Measurements from ENCODE around the gene AS3MT.

Gene AS3MT

DNA sequence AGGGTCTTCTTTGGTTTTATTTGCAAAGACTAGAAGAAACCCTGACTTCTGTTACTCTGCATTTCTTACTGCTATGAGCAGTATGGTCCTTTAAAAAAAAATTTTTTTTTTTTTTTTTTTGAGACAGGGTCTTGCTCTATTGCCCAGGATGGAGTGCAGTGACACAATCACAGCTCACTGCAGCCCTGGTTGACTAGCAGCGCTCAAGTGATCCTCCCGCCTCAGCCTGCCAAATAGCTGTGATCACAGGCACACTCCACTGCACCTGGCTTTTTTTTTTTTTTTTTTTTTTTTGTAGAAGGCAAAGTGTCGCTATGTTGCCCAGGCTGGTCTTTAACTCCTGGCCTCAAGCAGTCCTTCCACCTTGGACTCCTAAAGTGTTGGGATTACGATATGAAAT lies 66.2 kb downstream of the AS3MT start:
- no peak for FAIRE-seq
- TF ChIP-seq TAF1 (IDR thresholded peaks at IDR 0.05; ENCODE audit: low read depth, low read length): no peak
- TF ChIP-seq POLR2AphosphoS5 (IDR thresholded peaks at IDR 0.05; ENCODE audit: low read depth, low read length): no peak
- no peak for TF ChIP-seq PAX5 (IDR thresholded peaks at IDR 0.05; ENCODE audit: insufficient read depth, low read length, severe bottlenecking)
- TF ChIP-seq POU2F2 (IDR thresholded peaks at IDR 0.05; ENCODE audit: low read depth, low read length): no peak
- TF ChIP-seq POLR2A (IDR thresholded peaks at IDR 0.05; ENCODE audit: low read depth, low read length): no peak
- TF ChIP-seq SPI1 (IDR thresholded peaks at IDR 0.05; ENCODE audit: low read depth, low read length): no peak
- DNase-seq (ENCODE audit: insufficient read length, low spot score): no peak

DNA sequence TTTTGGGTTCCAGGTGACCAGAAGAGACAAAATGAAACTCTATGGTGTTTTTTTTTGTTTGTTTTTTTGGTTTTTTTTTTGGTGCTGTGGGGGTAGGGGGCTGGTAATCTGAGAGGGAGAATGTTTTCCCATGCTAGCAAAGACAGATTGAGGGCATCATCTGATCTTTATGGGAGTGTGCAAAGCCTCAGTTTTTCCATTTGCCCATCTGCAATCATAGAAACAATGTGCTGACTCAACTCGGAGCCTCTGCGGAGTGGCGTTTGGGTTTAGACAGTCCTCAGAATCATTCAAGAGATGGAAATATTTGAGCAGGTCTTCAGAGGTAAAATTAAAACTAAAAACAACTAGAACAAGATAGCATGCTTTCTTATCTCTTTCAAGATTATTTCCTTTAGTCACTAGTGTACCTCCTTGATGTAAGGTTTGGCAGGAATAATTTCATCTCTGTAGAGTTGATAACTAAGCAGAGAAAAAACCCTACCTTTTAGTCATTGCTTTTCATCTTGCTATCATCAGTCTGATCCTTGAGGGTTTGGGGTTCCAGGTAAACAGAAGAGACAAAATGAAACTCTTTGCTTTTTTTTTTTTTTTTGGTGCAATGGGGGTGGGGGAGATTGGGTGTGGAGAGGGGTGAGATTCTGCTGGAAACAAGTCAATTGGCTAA lies 66.8 kb downstream of the AS3MT start:
- FAIRE-seq (no peak), DNase-seq (ENCODE audit: insufficient read length, low spot score) (no peak)
- TF ChIP-seq POLR2AphosphoS5 (IDR thresholded peaks at IDR 0.05; ENCODE audit: low read depth, low read length) (no peak), POU2F2 (IDR thresholded peaks at IDR 0.05; ENCODE audit: low read depth, low read length) (no peak), TAF1 (IDR thresholded peaks at IDR 0.05; ENCODE audit: low read depth, low read length) (no peak), PAX5 (IDR thresholded peaks at IDR 0.05; ENCODE audit: insufficient read depth, low read length, severe bottlenecking) (no peak), POLR2A (IDR thresholded peaks at IDR 0.05; ENCODE audit: low read depth, low read length) (no peak), SPI1 (IDR thresholded peaks at IDR 0.05; ENCODE audit: low read depth, low read length) (no peak)

DNA sequence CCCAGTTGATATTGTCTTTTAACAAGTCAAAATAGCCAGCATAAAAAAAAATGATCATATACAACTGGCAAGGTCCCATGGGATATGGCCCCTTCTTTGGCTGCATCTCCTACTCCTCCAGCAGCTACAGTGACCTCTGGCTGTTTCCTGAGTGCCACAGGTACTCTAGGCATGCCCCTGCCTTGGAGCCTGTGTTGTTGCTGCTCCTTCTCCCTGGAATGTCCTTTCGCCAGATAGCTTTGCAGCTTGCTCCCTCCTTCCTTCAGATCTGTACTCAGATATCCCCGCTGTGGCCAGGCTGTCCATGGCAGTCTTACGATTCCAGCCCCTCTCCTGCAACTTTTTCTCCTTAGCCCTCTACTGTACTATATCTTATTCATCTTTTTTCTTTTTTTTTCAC lies 72.1 kb downstream of the AS3MT start:
- TF ChIP-seq PAX5 (IDR thresholded peaks at IDR 0.05; ENCODE audit: insufficient read depth, low read length, severe bottlenecking): no peak
- no peak for TF ChIP-seq SPI1 (IDR thresholded peaks at IDR 0.05; ENCODE audit: low read depth, low read length)
- no peak for TF ChIP-seq POLR2A (IDR thresholded peaks at IDR 0.05; ENCODE audit: low read depth, low read length)
- TF ChIP-seq POU2F2 (IDR thresholded peaks at IDR 0.05; ENCODE audit: low read depth, low read length): no peak
- TF ChIP-seq POLR2AphosphoS5 (IDR thresholded peaks at IDR 0.05; ENCODE audit: low read depth, low read length): no peak
- peak; percentile 5 for FAIRE-seq
- no peak for DNase-seq (ENCODE audit: insufficient read length, low spot score)

DNA sequence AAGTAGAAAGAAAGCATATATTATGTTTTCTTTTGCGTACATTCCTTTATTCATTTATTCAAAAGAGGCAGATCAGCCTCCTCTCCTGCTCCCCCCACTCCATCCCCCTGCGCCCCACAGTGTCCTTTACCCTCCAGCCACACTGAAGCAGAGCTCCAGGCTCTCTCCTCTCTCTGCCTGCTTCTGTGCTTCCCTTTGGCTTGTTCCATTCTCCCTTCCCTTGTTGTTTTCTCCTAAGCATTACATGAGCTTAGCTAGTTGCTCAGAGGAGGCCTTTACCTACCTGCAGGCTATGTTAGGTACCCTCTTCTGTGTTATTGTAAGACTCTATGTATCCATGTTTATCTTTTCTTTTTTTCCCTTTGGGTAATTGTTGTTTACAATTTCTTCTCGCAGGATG lies 76.2 kb downstream of the AS3MT start:
- TF ChIP-seq POU2F2 (IDR thresholded peaks at IDR 0.05; ENCODE audit: low read depth, low read length): no peak
- no peak for TF ChIP-seq TAF1 (IDR thresholded peaks at IDR 0.05; ENCODE audit: low read depth, low read length)
- TF ChIP-seq SPI1 (IDR thresholded peaks at IDR 0.05; ENCODE audit: low read depth, low read length): no peak
- no peak for TF ChIP-seq POLR2AphosphoS5 (IDR thresholded peaks at IDR 0.05; ENCODE audit: low read depth, low read length)
- TF ChIP-seq POLR2A (IDR thresholded peaks at IDR 0.05; ENCODE audit: low read depth, low read length): no peak
- no peak for TF ChIP-seq PAX5 (IDR thresholded peaks at IDR 0.05; ENCODE audit: insufficient read depth, low read length, severe bottlenecking)

DNA sequence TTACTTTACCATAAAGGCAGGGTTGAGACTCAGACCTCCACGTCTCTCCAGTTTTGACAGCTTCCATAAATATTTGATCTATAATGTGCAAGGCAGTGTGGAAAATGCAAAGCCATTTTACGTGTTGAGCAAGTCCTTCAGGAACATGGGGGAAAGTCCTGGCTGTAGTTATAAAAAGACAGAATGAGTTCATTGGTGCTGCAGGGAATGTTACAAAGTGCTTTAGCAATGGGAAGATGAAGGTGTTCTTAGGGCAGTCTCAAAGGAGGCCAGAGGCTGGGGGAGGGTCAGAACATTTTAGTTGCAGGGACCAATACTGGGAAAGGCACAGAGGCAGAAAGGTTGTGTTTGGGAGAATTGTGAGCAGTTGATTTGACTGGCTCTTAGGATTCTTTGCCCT lies 76.7 kb downstream of the AS3MT start:
- TF ChIP-seq POLR2A (IDR thresholded peaks at IDR 0.05; ENCODE audit: low read depth, low read length) (no peak), POLR2AphosphoS5 (IDR thresholded peaks at IDR 0.05; ENCODE audit: low read depth, low read length) (no peak), POU2F2 (IDR thresholded peaks at IDR 0.05; ENCODE audit: low read depth, low read length) (no peak), TAF1 (IDR thresholded peaks at IDR 0.05; ENCODE audit: low read depth, low read length) (no peak), SPI1 (IDR thresholded peaks at IDR 0.05; ENCODE audit: low read depth, low read length) (no peak), PAX5 (IDR thresholded peaks at IDR 0.05; ENCODE audit: insufficient read depth, low read length, severe bottlenecking) (no peak)
- no peak for FAIRE-seq
- DNase-seq (ENCODE audit: insufficient read length, low spot score): no peak

More for the DNA sequence above, 76.2 kb downstream of the AS3MT start:
- FAIRE-seq (no peak), DNase-seq (ENCODE audit: insufficient read length, low spot score) (no peak)

DNA sequence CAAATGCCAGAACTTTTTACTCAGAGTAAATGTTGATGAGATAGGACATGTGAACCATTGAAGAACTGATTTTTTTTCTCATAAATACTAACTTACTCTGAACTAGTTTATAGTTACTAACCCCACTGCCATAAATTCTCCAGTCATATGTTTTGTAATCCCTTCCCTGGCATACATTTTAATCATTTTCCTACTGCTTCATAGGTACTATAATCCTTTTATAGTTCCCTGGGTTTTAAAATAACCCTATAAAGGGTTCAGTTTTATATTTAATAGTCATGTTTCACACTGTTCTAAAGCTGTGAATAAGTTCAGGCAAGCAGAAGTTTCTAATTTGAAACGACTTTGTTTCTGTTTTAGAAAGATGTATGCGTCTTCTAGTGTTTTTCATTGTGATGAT lies 77.7 kb downstream of the AS3MT start:
- FAIRE-seq (no peak), DNase-seq (ENCODE audit: insufficient read length, low spot score) (no peak)
- no peak for TF ChIP-seq SPI1 (IDR thresholded peaks at IDR 0.05; ENCODE audit: low read depth, low read length)
- no peak for TF ChIP-seq POU2F2 (IDR thresholded peaks at IDR 0.05; ENCODE audit: low read depth, low read length)
- no peak for TF ChIP-seq PAX5 (IDR thresholded peaks at IDR 0.05; ENCODE audit: insufficient read depth, low read length, severe bottlenecking)
- no peak for TF ChIP-seq TAF1 (IDR thresholded peaks at IDR 0.05; ENCODE audit: low read depth, low read length)
- no peak for TF ChIP-seq POLR2A (IDR thresholded peaks at IDR 0.05; ENCODE audit: low read depth, low read length)
- no peak for TF ChIP-seq POLR2AphosphoS5 (IDR thresholded peaks at IDR 0.05; ENCODE audit: low read depth, low read length)

DNA sequence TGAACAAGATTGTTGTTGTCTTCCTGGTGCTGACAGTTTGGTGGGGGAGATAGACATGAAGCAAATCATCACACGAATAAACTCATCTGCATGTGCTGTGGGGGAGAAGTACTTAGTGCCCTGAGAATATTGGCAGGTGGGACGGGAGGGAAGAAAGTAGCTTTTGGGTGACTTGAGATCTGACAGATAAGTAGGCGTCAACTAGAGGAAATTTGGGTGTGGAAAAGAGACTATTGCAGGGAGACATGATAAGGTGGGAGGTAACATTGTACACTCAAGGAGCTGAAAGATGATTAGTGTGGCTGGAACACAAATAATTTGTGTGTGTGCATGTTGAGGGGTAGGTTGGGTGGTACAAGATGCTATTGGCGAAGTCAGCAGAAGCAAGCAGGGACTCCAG lies 78.9 kb downstream of the AS3MT start:
- FAIRE-seq (no peak), DNase-seq (ENCODE audit: insufficient read length, low spot score) (no peak)
- TF ChIP-seq SPI1 (IDR thresholded peaks at IDR 0.05; ENCODE audit: low read depth, low read length): no peak
- TF ChIP-seq POLR2A (IDR thresholded peaks at IDR 0.05; ENCODE audit: low read depth, low read length): no peak
- no peak for TF ChIP-seq PAX5 (IDR thresholded peaks at IDR 0.05; ENCODE audit: insufficient read depth, low read length, severe bottlenecking)
- TF ChIP-seq TAF1 (IDR thresholded peaks at IDR 0.05; ENCODE audit: low read depth, low read length): no peak
- no peak for TF ChIP-seq POU2F2 (IDR thresholded peaks at IDR 0.05; ENCODE audit: low read depth, low read length)
- TF ChIP-seq POLR2AphosphoS5 (IDR thresholded peaks at IDR 0.05; ENCODE audit: low read depth, low read length): no peak

DNA sequence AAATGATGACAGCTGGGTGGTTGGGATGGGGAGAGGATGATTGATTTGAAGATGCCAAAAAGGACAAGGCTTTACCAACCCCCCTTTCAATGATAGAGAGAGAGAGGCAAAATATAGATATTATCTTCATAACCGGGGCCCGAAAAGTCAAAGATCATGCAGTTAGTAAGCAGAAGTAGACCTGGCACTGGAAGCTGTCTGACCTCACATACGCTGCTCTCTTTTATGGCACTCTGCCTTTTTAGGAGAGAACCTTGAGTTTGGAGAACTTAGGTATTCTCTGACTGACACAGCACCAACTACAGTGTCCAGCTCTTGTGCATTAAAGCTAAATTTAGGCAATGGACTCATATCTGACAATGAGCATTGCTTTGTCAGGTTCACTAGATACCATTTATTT lies 79.5 kb downstream of the AS3MT start:
- FAIRE-seq: no peak
- no peak for TF ChIP-seq POLR2A (IDR thresholded peaks at IDR 0.05; ENCODE audit: low read depth, low read length)
- TF ChIP-seq POU2F2 (IDR thresholded peaks at IDR 0.05; ENCODE audit: low read depth, low read length): no peak
- TF ChIP-seq TAF1 (IDR thresholded peaks at IDR 0.05; ENCODE audit: low read depth, low read length): no peak
- TF ChIP-seq SPI1 (IDR thresholded peaks at IDR 0.05; ENCODE audit: low read depth, low read length): no peak
- no peak for TF ChIP-seq PAX5 (IDR thresholded peaks at IDR 0.05; ENCODE audit: insufficient read depth, low read length, severe bottlenecking)
- TF ChIP-seq POLR2AphosphoS5 (IDR thresholded peaks at IDR 0.05; ENCODE audit: low read depth, low read length): no peak
- DNase-seq (ENCODE audit: insufficient read length, low spot score): no peak

DNA sequence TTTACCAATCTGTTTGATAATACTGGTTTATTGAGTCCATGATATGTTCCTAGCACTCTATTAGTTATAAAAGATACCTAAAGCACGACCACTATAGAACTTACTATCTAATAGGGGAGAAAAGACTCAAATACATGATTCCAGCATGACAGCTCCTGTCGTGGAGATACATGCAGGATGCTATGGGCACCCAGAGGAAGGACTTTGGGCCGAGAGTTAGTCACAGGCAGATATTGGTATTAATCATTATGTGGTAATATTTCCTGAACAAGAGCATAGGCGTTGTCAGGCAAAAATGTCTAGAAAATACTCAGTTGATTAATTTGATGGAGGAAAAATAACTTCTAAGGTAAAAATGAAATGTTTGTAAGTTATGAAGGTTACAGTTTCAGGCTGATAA lies 80.6 kb downstream of the AS3MT start:
- no peak for FAIRE-seq
- TF ChIP-seq POLR2AphosphoS5 (IDR thresholded peaks at IDR 0.05; ENCODE audit: low read depth, low read length) (no peak), POU2F2 (IDR thresholded peaks at IDR 0.05; ENCODE audit: low read depth, low read length) (no peak), PAX5 (IDR thresholded peaks at IDR 0.05; ENCODE audit: insufficient read depth, low read length, severe bottlenecking) (no peak)
- no peak for DNase-seq (ENCODE audit: insufficient read length, low spot score)

DNA sequence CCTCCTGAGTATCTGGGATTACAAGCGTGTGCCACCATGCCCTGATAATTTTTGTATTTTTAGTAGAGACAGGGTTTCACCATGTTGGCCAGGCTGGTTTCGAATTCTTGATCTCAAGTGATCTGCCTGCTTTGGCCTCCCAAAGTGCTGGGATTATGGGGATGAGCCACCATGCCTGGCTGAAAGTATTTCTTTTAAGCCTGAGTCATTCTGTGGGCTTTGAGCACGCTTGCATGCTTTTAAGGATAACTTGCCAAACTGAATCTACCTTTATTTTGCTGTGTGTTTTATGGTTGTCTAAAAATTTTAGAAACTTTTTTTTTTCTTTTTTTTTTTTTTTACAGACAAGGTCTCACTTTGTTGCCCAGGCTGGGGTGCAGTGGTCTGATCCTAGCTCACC lies 82.0 kb downstream of the AS3MT start:
- DNase-seq (ENCODE audit: insufficient read length, low spot score): no peak
- FAIRE-seq: no peak

More for the DNA sequence above, 82.0 kb downstream of the AS3MT start:
- TF ChIP-seq POLR2AphosphoS5 (IDR thresholded peaks at IDR 0.05; ENCODE audit: low read depth, low read length) (no peak), TAF1 (IDR thresholded peaks at IDR 0.05; ENCODE audit: low read depth, low read length) (no peak), SPI1 (IDR thresholded peaks at IDR 0.05; ENCODE audit: low read depth, low read length) (no peak)
